Muscle of back (tissue), 11 donors: Measurements from ENCODE around the gene COLEC11. TPM values are rescaled to one million over a fixed set of nuclear protein-coding genes. Genes with fewer than 3 reads are reported as not detected.

Experiments used
- DNase-seq, 3 donors: peaks; one replicate each; pipeline versions ENCODE4 v3.0.0 to v3.0.0-alpha.2; 2013
- polyA plus RNA-seq, 10 donors: library from polyadenylated mRNA; unstranded; fragments of 120-200 nt; gene quantifications; one replicate each; pipeline ENCODE4 v1.2.1, GENCODE V29; 2013; ENCODE audit not compliant: insufficient read length in 10 of 10

Gene COLEC11
- polyA plus RNA-seq, 10 donors: 0.26 to 1.4 (median 0.49) TPM; not detected in 2

- DNase-seq: no peak
Measured at GRCh38 chr2:3670941-3671340, 76.0 kb downstream of the COLEC11 start.

DNA sequence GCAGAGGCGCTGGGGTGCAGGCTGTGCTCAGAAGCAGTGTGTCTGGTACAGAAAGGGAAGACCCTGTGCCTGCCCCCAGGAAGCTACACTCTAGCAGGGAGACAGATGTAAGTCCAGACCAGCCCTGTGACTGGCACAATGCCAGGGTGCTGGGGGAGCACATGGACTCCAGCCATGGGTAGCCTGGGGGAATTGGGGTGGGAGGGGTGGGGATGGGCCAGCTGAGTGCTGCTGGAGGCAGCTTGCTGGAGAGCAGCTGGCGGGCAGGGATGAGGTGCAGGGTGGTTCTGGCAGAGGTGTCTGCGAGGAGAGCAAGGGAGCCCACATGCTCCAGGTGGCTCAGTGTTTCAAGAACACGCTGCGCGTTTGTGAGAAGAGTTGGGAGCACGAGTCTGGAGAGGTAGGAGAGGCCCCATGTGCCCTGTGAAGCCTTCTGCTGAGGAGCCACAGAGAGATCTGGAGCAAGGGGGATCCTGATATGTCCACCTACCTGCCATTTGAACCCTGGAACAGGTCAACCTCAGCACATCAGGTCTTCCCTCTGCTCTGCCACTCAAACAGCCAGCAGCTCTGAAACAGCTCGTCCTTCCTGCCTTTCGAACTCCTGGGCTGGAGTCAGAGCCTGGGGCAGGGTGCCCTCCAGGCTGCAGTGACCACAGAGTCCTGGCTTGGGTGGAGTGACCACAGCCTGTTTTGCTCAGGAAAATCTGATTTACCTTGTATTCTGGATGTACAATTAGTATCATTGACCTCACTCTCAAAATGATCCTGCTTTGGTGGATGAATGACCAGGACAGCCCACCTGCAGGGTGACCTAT, 78.2 kb downstream of the COLEC11 start:
- DNase-seq: no peak

GRCh38 chr2:3674066-3674845, 79.3 kb downstream of the COLEC11 start:
- DNase-seq: no peak

DNA sequence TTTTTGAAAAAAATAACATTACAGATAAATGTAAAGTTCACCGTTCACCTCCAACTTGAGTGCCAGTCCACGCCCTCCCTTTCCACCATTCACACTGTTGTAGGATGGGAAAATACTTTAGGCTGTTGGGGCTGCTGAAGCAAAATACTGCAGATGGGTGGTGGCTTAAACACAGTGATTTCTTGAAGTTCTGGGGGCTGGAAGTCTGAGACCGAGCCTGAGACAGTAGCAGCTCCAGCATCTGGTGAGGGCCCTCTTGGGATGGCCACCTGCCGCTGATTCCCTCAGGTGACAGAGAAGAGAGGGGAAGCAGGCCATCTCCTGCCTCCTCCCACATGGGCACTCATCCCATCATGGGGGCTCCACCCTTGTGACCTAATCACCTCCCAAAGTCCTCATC, 80.8 kb downstream of the COLEC11 start:
- no peak for DNase-seq

DNA sequence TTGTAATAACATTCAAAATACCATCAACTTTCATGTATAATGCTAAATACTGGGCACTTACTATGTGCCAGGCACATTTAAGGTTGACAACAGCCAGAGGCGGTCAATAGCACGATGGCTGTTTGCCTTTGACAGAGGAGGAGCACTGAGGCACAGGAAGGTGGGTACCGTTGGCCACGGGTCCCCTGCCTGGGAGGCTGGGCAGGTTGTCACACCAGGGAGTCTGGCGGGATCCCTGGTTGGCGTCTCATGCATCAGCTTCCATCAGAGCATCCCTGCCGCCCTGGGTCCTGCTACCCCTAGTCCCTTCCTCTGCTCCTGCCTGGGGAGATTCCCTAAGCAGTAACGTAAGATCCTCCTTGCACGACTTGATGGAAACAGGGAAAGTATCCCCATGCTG, 82.5 kb downstream of the COLEC11 start:
- DNase-seq: no peak

DNA sequence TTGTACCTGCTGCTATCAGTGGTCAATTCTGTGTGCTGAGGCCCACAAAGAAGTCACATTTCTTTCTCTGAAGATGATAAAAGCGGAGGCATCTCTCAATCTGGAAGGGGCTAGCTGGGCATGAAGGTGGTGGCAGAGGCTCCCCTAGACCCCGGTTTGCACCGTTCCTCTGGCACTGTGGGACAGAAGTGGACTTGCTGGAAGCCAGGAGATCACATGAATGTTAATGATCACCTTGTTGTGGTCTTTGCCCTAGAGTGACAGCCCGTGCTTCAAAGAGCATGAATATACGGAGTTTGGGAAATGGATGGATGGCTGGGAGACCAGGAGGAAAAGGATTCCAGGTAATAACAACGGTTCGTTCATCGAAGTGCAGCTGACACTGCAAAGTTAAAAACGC, 83.3 kb downstream of the COLEC11 start:
- no peak for DNase-seq

- no peak for DNase-seq
Measured at GRCh38 chr2:3679180-3679579, 84.3 kb downstream of the COLEC11 start.

DNA sequence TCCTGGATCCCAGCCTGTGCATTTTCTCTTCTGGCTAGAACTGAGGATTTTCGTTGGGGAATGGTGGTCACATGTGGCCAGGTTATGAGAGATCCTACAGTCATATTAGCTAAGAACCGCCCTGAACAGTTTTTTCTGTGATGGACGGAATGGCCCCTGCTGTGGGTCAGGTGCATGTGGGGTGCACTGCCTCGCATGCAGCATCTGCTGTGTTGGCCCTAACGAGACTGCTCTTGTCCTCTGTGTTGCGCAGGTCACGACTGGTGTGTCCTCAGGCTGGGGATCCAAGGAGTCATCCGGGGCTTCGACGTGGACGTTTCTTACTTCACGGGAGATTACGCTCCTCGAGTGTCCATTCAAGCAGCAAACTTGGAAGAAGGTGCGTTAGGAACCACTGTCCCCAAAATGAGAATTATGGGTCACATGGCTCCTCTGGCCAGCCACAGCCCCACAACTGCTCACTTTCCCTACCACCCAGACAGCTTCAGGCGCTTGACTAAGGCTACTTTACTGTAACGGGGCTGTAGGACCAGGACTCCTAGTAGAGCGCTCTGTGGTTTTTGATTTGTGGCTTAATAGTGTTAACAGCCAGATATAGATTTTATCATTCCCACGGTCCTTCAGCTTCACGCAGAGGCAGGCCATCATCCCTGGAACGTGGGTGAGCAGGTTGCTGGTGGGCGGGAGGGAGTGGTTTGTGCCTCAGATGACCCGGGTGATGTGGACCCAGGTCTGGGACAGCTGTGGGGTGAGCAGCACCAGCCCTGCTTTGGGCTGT, 84.9 kb downstream of the COLEC11 start:
- no peak for DNase-seq

GRCh38 chr2:3680548-3681345, 85.8 kb downstream of the COLEC11 start:
- no peak for DNase-seq

DNA sequence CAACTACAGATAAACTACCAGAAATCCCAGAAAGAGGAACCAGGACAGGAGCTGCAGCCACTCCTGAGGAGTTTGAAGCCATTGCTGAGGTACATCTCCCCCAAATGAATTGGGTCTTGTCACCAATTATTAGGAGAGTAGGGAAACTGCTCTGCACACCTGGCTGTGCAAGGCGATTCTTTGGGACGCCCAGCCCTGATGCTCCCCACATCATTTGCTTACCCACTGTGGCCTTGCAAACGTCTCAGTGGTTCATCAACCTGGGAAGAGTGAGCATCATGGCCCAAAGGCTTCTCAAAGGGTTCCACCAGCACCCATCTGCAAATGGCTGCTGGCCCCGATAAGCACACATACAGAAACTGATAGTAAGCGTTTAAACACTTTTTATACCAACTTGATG, 86.7 kb downstream of the COLEC11 start:
- DNase-seq: no peak

GRCh38 chr2:3682811-3683210, 87.9 kb downstream of the COLEC11 start:
- no peak for DNase-seq

GRCh38 chr2:3683748-3684454, 89.0 kb downstream of the COLEC11 start:
- no peak for DNase-seq

DNA sequence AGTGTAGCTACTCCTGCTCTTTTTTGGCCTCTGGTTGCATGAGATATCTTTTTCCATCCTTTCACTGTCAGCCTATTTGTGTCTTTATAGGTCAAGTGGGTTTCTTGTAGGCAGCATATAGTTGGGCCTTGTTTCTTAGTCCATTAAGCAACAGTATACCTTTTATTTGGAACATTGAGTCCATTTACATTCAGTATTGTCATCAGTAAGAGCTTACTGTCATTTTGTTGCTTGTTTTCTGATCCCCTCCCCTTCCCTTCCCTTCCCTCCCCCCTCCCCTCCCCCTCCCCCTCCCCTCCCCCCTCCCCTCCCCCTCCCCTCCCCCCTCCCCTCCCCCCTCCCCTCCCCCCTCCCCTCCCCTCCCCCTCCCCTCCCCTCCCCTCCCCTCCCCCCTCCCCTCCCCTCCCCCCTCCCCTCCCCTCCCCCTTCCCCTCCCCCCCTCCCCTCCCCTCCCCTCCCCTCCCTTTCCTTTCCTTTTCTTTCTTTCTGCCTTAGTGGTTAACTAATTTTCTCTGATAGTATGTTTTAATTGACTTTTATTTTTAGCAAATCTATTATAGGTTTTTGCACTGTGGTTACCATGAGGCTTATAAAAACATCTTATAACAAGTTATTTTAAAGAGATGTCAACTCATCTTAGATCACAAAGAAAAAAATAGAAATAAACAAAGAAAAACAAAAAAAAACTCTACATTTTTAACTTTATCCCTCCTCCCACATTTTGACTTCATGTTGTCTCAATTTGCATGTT, 95.3 kb downstream of the COLEC11 start:
- DNase-seq: no peak

DNA sequence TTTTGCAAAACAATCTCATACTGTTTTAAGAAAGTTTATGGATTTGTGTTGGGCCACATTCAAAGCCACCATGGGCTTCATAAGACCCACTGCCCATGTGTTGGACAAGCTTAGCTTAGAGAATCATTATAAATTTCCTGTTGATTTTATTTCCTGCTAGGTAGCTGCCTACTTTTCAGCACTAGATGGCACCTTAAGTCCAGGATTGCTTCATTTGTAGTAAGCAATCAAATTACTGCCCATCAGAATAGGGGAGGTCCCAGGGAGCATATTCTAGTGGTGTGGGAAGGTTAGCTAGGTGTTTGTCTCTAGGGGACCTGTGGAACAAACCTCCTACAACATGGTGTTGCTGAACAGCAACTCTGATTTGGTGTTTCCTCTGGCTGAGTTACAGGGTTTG, 97.5 kb downstream of the COLEC11 start:
- DNase-seq: no peak

Other genes with a start within 250 kb of the COLEC11 start
- 10 to 100 TPM; 12.7 to 21.8 (median 17.3) TPM for gene EIPR1, start 217.3 kb upstream of the COLEC11 start, polyA plus RNA-seq
- 10 to 100 TPM; 51.0 to 88.1 (median 61.9) TPM for gene TRAPPC12, start 215.4 kb upstream of the COLEC11 start, polyA plus RNA-seq
- 10 to 100 TPM; 48.7 to 67.8 (median 56.4) TPM for gene ADI1, start 75.6 kb upstream of the COLEC11 start, polyA plus RNA-seq
- gene RNASEH1, start 36.8 kb upstream of the COLEC11 start, polyA plus RNA-seq: 10 to 100 TPM; 15.9 to 20.7 (median 18.6) TPM
- gene RPS7, start 19.9 kb upstream of the COLEC11 start, polyA plus RNA-seq: 1,000 to 10,000 TPM; 1,713 to 2,141 (median 2,026) TPM
- under 1 TPM in 3 of 10 donors, not detected in 7; 0.11 to 0.20 (median 0.14) TPM for gene ALLC, start 63.1 kb downstream of the COLEC11 start, polyA plus RNA-seq
- gene DCDC2C, start 108.5 kb downstream of the COLEC11 start, polyA plus RNA-seq: 1 to 10 TPM in 1 of 10 donors, under 1 TPM in 7, not detected in 2; 0.16 to 1.1 (median 0.42) TPM